ENCODE data around the gene SMC1B.

The SMC1B gene

DNA sequence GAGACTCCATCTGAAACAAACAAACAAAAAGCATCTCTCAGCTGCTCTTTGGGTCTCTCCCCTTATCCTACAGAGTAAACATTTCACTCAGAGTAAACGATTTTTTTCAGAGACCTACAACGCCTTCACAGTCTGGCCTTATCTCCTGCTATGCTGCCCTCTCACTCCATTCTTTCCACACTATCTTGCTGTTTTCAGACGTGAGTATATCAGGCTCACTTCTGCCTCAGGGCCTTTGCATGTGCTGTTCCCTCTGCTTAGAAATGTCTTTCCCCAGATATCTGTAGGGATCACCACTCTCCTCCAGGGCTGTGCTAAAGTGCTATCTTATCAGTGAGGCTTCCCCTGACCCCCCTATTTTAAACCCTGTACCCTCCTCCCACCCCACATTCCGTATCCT is 6.6 kb upstream of the SMC1B start:
- Histone ChIP-seq H3K4ac (ENCODE audit: low read depth, low read length) (no peak overlapping the region), H4K8ac (ENCODE audit: low read depth, low read length) (no peak overlapping the region), H2AK5ac (ENCODE audit: low read length) (no peak overlapping the region), H4K91ac (ENCODE audit: low read depth, low read length) (no peak overlapping the region), H3K79me1 (ENCODE audit: low read length) (no peaks in the 10 kb centered on the region), H2BK5ac (ENCODE audit: low read depth, low read length, poor library complexity) (no peak overlapping the region), H3K9ac (ENCODE audit: low read length) (no peak overlapping the region), H3K4me2 (ENCODE audit: low read length) (no peak overlapping the region), H3K9me3 (ENCODE audit: insufficient read depth, low read depth, low read length) (no peaks in the 10 kb centered on the region), H4K12ac (ENCODE audit: low read depth, low read length) (no peak overlapping the region), H3K27me3 (ENCODE audit: insufficient read depth, low read length) (no peaks in the 10 kb centered on the region), H3K27ac (ENCODE audit: low read depth, low read length) (no peak overlapping the region), H3K18ac (ENCODE audit: low read length) (no peak overlapping the region), H2BK120ac (ENCODE audit: insufficient read depth, low read length, poor library complexity) (no peak overlapping the region), H3K36me3 (ENCODE audit: control insufficient read depth in 1 of 2, insufficient read depth in 2 of 2, low read length in 2 of 2) (peaks cover 0 to 2% of the 10 kb centered on the region in 2 experiments), H3K4me3 (ENCODE audit: low read depth, low read length) (no peak overlapping the region), H3K14ac (ENCODE audit: low read length) (no peak overlapping the region), H2AFZ (ENCODE audit: insufficient read depth, low read length, poor library complexity) (no peak overlapping the region), H3K79me2 (ENCODE audit: control insufficient read depth, insufficient read depth, low read length, poor library complexity) (no peaks in the 10 kb centered on the region), H2BK12ac (ENCODE audit: low read length) (no peak overlapping the region), H3K23ac (ENCODE audit: low read length) (no peak overlapping the region), H3K4me1 (ENCODE audit: control insufficient read depth in 1 of 2, insufficient read depth in 2 of 2, low read length in 2 of 2) (peaks cover 6 to 12% of the 10 kb centered on the region in 2 experiments)
- peak; percentile 86 to 90 for DNase-seq
- WGBS (ENCODE audit: extremely low coverage, insufficient coverage, insufficient read length): no CpG with 5 or more reads among the region's 4 CpGs

DNA sequence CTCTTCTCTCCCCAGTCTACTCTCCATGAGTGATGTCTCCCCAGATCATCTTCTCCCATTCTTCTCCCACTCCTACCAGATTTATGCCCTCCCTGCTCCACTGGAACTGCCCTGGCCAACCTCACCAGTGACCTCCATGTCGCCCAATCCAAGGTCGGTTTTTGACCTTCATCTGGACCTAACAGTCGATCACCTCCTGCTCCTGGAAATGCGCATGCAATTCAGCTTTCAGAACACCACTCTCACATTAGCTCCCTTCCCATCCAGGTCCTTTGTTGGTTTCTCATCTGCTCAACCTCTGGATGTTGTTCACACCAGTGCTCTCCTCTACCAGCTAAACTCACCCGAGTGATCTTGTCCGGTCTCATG is 5.4 kb upstream of the SMC1B start:
- Histone ChIP-seq H2BK12ac (ENCODE audit: low read length) (no peak overlapping the region), H3K4me3 (ENCODE audit: low read depth, low read length) (no peak overlapping the region)
- no CpG with 5 or more reads among the region's 6 CpGs for WGBS (ENCODE audit: extremely low coverage, insufficient coverage, insufficient read length)

DNA sequence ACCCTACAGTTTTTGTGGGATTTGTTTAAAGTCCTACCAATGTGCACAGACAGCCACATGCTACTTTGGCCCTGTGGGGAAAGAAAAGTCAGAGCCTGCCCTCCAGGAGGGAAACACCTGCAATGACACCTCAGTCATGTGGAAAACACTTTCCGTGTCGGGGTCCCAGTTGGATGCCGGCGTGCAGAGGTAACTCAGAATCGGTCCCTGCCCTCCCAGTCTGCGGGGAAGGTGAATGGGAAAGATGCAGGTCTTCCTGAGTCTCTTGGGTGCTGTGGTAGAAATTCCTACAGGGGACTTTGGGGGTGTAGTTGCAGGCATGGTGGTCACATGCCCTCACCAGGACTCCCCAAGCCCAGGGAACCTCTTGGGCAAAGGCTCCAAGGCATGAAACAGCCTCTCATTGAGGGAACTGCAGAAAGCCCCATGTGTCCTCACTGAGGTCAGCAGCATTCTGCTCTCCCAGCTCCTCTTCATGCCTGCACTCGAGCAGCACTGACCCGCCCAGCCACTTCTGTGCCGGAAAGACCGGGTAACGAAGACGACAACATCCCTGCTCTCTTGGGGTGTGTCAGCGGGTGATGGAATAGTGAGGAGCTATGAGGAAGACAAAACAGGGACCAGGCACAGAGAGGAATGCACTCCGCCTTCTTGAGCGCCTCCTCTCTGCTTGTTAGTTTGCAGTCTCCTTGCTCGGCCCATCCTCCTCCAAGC is 4.8 kb upstream of the SMC1B start:
- peak in 1 of 2 donors; percentile 12 for DNase-seq
- Histone ChIP-seq H3K4me2 (ENCODE audit: low read length) (no peak overlapping the region), H3K23ac (ENCODE audit: low read length) (no peak overlapping the region)

More for the DNA sequence above, 5.4 kb upstream of the SMC1B start:
- H3K18ac ChIP-seq (ENCODE audit: low read length): no peak overlapping the region
- no peak overlapping the region for H3K4me2 ChIP-seq (ENCODE audit: low read length)
- no peak for DNase-seq
- no peak overlapping the region for H3K27ac ChIP-seq (ENCODE audit: low read depth, low read length)
- no peak overlapping the region for H3K4ac ChIP-seq (ENCODE audit: low read depth, low read length)
- no peaks in the 10 kb centered on the region for H3K9me3 ChIP-seq (ENCODE audit: insufficient read depth, low read depth, low read length)
- H4K8ac ChIP-seq (ENCODE audit: low read depth, low read length): no peak overlapping the region
- no peak overlapping the region for H2AK5ac ChIP-seq (ENCODE audit: low read length)
- H3K79me2 ChIP-seq (ENCODE audit: control insufficient read depth, insufficient read depth, low read length, poor library complexity): no peaks in the 10 kb centered on the region
- no peak overlapping the region for H2BK120ac ChIP-seq (ENCODE audit: insufficient read depth, low read length, poor library complexity)
- H3K27me3 ChIP-seq (ENCODE audit: insufficient read depth, low read length): no peaks in the 10 kb centered on the region
- H4K12ac ChIP-seq (ENCODE audit: low read depth, low read length): no peak overlapping the region
- no peak overlapping the region for H3K14ac ChIP-seq (ENCODE audit: low read length)
- peaks cover 3 to 9% of the 10 kb centered on the region in 2 experiments for H3K4me1 ChIP-seq (ENCODE audit: control insufficient read depth in 1 of 2, insufficient read depth in 2 of 2, low read length in 2 of 2)
- H3K36me3 ChIP-seq (ENCODE audit: control insufficient read depth in 1 of 2, insufficient read depth in 2 of 2, low read length in 2 of 2): peaks cover 0 to 2% of the 10 kb centered on the region in 2 experiments
- H4K91ac ChIP-seq (ENCODE audit: low read depth, low read length): no peak overlapping the region
- H3K79me1 ChIP-seq (ENCODE audit: low read length): peaks cover under 1% of the 10 kb centered on the region
- peak overlapping the region; percentile 22 for H2BK5ac ChIP-seq (ENCODE audit: low read depth, low read length, poor library complexity)
- H3K23ac ChIP-seq (ENCODE audit: low read length): no peak overlapping the region
- no peak overlapping the region for H2AFZ ChIP-seq (ENCODE audit: insufficient read depth, low read length, poor library complexity)
- no peak overlapping the region for H3K9ac ChIP-seq (ENCODE audit: low read length)

DNA sequence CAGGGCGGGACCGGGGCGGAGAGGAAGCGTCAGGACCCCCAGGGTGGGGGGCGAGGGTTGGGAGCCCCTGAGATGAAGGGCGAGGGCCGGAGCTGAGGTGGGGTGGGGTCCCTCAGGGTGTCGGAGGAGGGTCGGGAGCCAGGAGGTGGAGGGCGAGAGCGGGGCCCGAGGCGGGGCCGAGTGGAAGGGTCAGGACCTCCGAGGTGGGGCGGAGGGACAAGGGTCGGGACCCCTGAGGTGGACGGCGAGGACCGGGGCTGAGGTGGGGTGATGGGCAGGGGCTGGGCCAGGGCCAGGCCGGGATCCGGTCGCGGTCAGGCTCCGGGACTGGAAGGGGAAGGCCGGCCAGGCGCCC is 409 bp downstream of the SMC1B start:
- Histone ChIP-seq H2BK12ac (ENCODE audit: low read length) (no peak overlapping the region), H3K4me2 (ENCODE audit: low read length) (no peak overlapping the region), H3K27me3 (ENCODE audit: insufficient read depth, low read length) (no peaks in the 10 kb centered on the region), H3K36me3 (ENCODE audit: control insufficient read depth in 1 of 2, insufficient read depth in 2 of 2, low read length in 2 of 2) (no peaks in the 10 kb centered on the region), H3K27ac (ENCODE audit: low read depth, low read length) (no peak overlapping the region), H2AK5ac (ENCODE audit: low read length) (peak overlapping the region; percentile 52), H2AFZ (ENCODE audit: insufficient read depth, low read length, poor library complexity) (peak overlapping the region; percentile 68), H3K79me2 (ENCODE audit: control insufficient read depth, insufficient read depth, low read length, poor library complexity) (peaks cover 3% of the 10 kb centered on the region), H3K23ac (ENCODE audit: low read length) (no peak overlapping the region), H3K4me3 (ENCODE audit: low read depth, low read length) (no peak overlapping the region), H3K4me1 (ENCODE audit: control insufficient read depth in 1 of 2, insufficient read depth in 2 of 2, low read length in 2 of 2) (peaks cover 7 to 8% of the 10 kb centered on the region in 2 experiments), H3K18ac (ENCODE audit: low read length) (no peak overlapping the region), H3K4ac (ENCODE audit: low read depth, low read length) (no peak overlapping the region), H2BK5ac (ENCODE audit: low read depth, low read length, poor library complexity) (no peak overlapping the region), H3K79me1 (ENCODE audit: low read length) (peaks cover 6% of the 10 kb centered on the region), H2BK120ac (ENCODE audit: insufficient read depth, low read length, poor library complexity) (no peak overlapping the region), H3K14ac (ENCODE audit: low read length) (peak overlapping the region; percentile 19), H3K9me3 (ENCODE audit: insufficient read depth, low read depth, low read length) (peaks cover 6% of the 10 kb centered on the region), H4K8ac (ENCODE audit: low read depth, low read length) (peak overlapping the region; percentile 76), H3K9ac (ENCODE audit: low read length) (no peak overlapping the region), H4K12ac (ENCODE audit: low read depth, low read length) (peak overlapping the region; percentile 17), H4K91ac (ENCODE audit: low read depth, low read length) (peak overlapping the region; percentile 53)
- DNase-seq: no peak
- WGBS (ENCODE audit: extremely low coverage, insufficient coverage, insufficient read length): no CpG with 5 or more reads among the region's 27 CpGs

More for the DNA sequence above, 4.8 kb upstream of the SMC1B start:
- H2AFZ ChIP-seq (ENCODE audit: insufficient read depth, low read length, poor library complexity): no peak overlapping the region
- H3K27me3 ChIP-seq (ENCODE audit: insufficient read depth, low read length): no peaks in the 10 kb centered on the region
- no peak overlapping the region for H3K9ac ChIP-seq (ENCODE audit: low read length)
- H3K4ac ChIP-seq (ENCODE audit: low read depth, low read length): no peak overlapping the region
- H3K79me2 ChIP-seq (ENCODE audit: control insufficient read depth, insufficient read depth, low read length, poor library complexity): peaks cover 2% of the 10 kb centered on the region
- H3K14ac ChIP-seq (ENCODE audit: low read length): no peak overlapping the region
- peaks cover 2% of the 10 kb centered on the region for H3K9me3 ChIP-seq (ENCODE audit: insufficient read depth, low read depth, low read length)
- no peak overlapping the region for H2AK5ac ChIP-seq (ENCODE audit: low read length)
- no peak overlapping the region for H4K8ac ChIP-seq (ENCODE audit: low read depth, low read length)
- peaks cover 5% of the 10 kb centered on the region for H3K79me1 ChIP-seq (ENCODE audit: low read length)
- no peak overlapping the region for H2BK120ac ChIP-seq (ENCODE audit: insufficient read depth, low read length, poor library complexity)
- no peak overlapping the region for H4K91ac ChIP-seq (ENCODE audit: low read depth, low read length)
- H3K36me3 ChIP-seq (ENCODE audit: control insufficient read depth in 1 of 2, insufficient read depth in 2 of 2, low read length in 2 of 2): peaks cover 0 to 2% of the 10 kb centered on the region in 2 experiments
- no peak overlapping the region for H2BK12ac ChIP-seq (ENCODE audit: low read length)
- no peak overlapping the region for H3K4me3 ChIP-seq (ENCODE audit: low read depth, low read length)
- H3K27ac ChIP-seq (ENCODE audit: low read depth, low read length): no peak overlapping the region
- H3K18ac ChIP-seq (ENCODE audit: low read length): no peak overlapping the region
- H2BK5ac ChIP-seq (ENCODE audit: low read depth, low read length, poor library complexity): no peak overlapping the region
- no CpG with 5 or more reads among the region's 16 CpGs for WGBS (ENCODE audit: extremely low coverage, insufficient coverage, insufficient read length)
- H4K12ac ChIP-seq (ENCODE audit: low read depth, low read length): no peak overlapping the region
- peaks cover 6 to 13% of the 10 kb centered on the region in 2 experiments for H3K4me1 ChIP-seq (ENCODE audit: control insufficient read depth in 1 of 2, insufficient read depth in 2 of 2, low read length in 2 of 2)

Measured in trophoblast cell (in vitro differentiated cells and primary cell).